Stimulated activated CD4-positive, alpha-beta T cell treated with anti-CD3 and anti-CD28 coated beads, Interleukin-15, amount 100 ng/mL, for 48 hours (primary cell): ENCODE data around the gene HCN2.

Source experiments
- DNase-seq, 2 donors: peaks; one replicate each; pipeline ENCODE4 v3.0.0-alpha.2; 2020; ENCODE audit warnings: low read depth in 2 of 2

The HCN2 gene

DNA sequence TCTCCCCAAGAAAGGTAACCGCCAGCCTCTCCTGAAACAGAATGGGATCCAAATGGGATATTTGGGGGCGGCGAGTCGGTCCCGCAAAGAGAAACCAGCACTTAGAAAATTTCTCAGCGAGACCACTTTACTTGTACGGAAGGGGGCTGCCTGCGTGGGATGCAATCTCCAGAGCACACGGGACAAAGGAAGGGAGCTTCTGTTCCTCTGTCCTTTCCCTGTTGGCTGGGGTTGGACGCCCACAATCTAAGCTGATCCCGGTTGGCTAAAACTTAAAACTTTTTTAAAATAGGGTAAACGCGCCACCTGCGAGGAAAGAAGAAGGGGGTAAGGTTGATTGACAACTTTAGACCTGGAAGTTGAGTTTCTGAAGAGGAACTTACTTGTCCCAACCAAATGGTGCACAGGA is 18.1 kb upstream of the HCN2 start:
- no peak for DNase-seq

DNA sequence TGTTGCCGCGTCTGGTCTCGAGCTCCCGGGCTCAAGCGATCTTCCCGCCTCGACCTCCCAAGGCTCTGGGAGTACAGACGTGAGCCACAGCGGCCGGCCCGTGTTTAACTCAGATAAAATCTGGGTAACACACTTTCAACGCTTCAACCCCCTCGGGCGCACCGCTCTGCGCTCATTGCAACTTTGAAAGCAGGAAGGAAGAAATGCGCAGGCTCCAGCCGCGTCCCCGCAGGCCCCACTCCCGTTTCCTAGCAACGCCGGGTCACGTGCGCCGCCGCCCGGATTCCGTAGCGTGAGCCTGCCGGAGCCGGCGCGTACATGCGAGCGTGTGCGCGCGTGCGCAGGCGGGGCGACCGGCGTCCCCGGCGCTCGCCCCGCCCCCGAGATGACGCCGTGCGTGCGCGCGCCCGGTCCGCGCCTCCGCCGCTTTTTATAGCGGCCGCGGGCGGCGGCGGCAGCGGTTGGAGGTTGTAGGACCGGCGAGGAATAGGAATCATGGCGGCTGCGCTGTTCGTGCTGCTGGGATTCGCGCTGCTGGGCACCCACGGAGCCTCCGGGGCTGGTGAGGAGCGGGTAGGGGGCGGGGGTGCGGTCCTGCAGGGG is 17.4 kb upstream of the HCN2 start, which contains the start of gene BSG:
BSG (plus strand) TSS at position 457 of the 603 bp plus-strand sequence; CDS start at position 496, 39 bp downstream.
- DNase-seq = peak; percentile 96 to 98

DNA sequence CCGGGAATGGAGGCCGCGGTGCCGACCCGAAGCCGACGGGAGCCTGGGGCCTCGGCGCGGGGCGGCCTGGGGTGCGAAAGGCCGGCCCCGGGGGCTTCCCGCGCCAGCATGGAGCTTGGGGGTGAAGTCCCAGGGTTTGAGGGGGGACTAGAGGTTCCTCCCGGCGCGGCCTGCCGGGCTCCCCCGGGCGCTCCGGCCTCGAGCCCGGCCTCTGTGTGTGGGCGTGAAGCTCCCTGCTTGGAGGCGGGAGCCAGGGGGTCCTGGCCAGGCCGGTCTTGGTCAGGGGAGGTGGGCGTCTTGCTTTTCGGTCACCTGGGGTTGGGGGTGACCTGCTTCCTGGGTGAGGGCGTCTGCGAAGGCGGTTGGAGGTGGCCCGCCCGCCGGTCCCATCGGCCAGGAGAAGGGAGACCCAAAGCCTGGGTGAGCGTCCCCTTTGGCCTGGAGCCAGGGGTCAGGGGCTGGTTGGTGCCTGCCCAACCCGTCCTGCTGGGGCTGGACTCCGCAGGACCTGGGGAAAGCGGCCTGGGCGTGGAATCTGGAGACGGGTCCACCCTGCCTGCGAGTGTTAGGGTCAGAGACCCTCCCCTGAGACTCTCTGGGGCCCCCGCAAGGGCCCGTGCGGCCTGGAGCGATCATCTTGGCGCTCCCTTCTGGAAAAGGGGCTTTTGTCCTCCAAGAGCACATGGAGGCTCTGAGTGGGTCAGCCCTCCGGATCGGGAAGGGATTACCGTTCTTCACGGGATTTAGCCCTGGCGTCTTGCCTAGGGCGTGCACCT is 16.8 kb upstream of the HCN2 start:
- DNase-seq = no peak

DNA sequence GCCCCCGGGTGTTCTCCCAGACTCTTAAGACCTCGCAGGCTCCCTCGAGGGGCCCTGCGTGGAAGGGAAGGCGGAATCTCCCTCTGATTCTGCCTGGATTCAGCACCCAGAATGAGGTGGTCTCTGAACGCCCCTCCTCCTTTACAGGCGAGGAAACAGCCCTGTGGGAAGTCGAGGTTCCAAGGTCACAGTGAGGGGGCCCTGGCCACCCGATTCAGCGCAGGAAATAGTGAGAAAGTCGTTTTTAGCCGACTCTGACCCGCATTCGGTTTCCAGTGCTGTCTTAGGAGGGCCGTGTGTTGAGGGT is 16.2 kb upstream of the HCN2 start:
- DNase-seq = no peak

DNA sequence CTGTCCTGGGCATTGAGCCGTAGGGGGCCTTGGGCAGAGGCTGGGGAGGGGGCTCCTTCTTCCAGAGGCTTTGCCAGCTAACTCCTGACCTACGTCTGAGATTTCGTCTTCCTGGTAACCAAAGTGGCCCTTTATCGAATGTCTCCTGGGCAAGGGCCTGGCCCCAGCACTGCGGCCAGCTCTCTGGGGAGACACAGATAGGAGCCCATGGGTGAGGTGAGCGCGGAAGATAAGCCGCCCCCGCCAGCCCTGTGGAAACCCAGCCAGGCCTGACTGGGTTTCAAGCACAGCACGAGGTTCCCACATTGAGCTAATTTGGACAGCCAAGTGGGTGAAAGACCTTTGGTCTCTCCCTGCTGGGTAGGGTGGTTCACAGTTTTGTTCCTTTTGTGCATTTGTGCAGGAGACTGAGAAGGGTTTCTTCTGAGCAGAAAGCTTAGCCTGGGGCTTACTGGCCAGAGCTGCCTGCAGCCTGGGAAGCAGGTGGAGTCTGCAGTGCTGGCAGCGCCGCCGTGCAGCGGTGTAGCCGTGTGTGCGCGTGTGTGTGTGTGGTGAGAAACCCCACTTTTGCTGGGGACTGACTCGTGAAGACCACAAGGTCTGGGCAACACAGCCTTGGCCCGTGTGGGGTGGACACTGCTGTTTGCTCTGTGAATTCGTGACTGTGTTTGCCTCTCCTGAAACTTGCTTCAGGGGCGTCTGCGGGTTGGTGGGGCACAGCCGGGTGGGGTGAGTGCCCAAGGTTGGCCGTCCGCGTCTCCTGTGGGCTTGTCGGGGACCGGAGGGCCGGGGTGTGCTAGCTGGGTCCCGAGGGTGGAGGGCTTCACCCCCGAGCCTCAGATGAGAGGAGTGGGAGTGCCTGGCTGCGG is 14.8 kb upstream of the HCN2 start:
- DNase-seq = no peak

DNA sequence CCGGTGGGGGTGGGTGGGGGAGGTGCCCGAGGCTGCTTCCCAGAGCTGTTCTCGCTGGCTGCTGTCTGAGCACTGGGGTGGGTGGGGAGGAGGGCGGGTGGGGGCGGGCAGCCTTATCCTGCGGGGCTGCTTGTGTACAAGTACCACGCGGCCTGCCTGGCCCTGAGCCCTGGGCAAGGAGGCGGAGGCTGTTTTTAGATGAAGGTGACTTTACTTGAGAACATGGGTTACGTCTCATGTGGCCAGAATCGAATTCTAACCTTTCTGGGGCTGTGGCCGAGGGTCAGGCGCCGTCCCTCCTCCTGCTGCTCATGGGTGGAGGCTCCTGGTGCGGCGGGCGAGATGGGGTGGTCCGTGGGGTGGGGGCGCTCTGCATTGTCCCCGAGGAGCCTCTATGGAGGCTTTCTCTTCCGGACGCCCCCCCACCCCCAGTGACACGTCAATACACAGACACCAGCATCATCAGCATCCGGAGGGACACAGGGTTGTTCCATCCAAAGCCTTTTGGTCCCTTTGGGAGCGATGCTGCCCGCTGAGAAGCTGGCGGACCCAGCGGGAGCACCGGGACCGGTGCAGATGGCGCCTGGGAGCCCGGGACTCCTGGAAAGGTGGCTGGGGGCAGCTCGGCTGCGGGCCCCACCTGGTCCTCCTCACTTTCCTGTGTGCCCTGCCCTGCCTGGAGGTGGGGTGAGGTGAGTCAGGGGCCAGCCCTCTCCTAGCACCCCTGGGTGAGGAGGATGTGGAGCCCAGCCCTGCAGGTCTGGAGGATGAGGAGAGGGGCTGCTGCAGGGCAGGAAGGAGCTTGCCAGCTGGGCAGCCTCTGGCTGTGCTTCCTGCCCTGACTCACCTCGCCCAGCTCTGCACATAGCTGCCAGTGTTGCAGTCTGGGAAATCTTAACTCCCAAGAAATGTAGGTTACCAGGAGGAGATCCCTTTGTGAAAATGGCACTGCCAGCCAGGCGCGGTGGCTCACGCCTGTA is 13.9 kb upstream of the HCN2 start:
- no peak for DNase-seq

DNA sequence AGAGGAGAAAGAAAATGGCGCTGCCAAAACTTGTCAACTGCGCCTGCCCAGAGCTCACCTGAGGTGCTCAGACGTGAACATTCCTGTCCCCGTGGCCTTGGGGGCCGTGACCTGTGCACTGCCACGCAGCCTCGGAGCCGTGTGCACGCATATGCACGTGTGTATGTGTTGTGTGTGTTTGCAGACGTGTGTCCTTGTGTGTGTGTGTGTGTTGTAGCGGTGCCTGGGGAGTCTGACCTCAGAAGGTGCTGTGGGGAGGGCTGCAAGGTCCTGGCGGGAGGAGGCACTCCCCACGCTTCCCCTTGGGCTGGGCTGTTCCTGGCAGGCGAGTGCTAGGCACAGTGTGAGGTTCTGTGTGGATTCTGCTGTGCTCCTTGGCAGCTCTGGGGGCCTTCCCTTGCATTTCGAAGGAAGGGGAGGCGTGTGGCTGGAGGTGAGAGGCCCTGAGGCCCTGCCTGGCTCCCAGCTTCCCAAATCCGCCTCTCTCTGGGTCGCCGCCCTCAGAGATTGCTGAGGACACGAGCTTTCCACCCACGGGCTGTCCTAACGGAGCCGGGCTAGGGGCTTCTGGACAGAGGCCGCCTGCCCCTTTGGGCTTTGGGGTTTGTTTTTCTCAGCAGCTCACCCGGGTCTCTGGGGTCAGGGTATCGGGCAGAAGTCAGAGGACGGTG is 12.8 kb upstream of the HCN2 start:
- no peak for DNase-seq

DNA sequence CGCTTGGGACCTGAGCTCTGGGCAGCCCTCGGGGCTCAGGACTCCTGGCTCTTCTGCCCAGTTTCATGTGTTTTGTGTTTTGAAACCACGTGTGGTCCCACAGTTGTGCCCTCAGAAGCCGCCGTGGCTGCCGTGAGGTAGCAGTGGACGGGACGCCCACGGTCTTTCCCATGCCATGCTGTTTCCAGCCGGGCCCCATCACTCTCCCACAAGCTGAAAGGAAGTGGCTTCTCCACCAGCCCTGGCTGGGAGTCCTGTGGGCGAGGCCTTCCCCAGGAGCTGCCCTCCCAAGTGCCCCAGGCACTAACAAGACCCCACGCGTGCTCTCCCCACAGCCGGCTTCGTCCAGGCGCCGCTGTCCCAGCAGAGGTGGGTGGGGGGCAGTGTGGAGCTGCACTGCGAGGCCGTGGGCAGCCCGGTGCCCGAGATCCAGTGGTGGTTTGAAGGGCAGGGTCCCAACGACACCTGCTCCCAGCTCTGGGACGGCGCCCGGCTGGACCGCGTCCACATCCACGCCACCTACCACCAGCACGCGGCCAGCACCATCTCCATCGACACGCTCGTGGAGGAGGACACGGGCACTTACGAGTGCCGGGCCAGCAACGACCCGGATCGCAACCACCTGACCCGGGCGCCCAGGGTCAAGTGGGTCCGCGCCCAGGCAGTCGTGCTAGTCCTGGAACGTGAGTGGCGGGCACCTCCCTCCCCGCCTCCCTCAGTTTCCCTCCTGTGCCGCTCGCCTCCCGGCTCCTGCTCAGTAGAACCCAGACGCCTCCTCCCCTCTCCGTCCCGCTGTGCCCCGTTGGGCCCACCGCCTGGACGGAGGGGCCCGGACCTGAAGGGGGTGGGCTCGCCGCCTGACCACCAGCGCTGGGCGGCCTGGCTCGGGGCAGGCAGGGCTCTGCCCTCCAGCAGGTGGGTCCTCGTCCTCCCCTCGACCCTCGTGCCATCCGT is 12.0 kb upstream of the HCN2 start:
- no peak for DNase-seq

DNA sequence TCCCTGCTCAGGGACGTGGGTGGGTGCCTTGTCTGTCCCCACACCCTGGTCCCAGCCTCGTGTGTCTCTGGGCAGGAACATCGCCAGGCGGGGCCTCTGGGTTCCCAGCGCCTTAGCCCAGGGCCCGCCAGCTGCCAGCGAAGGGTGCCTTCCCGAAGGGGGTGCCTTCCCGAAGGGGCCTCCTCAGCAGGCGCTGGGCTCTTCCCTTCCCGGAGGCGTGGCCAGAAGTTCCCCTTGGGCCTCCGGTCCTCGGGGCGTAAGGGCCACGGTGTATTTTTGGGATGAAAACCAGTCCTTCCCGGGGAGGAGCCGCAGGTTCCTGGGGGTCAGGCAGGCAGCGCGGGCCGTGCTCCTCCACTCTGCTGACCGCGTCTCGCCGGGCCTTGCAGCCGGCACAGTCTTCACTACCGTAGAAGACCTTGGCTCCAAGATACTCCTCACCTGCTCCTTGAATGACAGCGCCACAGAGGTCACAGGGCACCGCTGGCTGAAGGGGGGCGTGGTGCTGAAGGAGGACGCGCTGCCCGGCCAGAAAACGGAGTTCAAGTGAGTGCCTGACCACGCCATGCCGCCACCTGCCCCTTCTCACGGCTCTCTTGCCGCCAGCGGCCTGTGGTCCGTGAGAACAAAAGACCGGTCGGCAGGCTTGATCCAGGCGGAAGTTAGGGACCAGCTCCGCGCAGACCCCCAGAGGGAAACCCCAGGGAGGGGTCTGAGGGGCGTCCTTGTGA is 10.4 kb upstream of the HCN2 start:
- no peak for DNase-seq

DNA sequence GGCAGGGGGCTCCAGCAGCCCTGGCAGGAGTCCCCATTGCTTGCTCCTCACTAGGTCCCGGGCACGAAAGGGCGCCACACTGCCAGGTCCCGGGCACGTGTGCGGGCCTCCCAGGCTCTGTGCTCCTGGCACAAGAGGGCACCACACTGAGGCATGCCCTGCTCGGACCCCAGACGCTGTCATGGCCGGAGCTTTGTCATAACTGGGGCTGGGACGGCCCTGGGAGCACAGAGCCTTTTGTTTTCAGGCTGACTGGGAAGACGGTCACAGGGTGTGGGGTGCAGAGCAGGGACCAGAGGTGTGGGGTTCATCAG is 9.9 kb upstream of the HCN2 start:
- DNase-seq = no peak

DNA sequence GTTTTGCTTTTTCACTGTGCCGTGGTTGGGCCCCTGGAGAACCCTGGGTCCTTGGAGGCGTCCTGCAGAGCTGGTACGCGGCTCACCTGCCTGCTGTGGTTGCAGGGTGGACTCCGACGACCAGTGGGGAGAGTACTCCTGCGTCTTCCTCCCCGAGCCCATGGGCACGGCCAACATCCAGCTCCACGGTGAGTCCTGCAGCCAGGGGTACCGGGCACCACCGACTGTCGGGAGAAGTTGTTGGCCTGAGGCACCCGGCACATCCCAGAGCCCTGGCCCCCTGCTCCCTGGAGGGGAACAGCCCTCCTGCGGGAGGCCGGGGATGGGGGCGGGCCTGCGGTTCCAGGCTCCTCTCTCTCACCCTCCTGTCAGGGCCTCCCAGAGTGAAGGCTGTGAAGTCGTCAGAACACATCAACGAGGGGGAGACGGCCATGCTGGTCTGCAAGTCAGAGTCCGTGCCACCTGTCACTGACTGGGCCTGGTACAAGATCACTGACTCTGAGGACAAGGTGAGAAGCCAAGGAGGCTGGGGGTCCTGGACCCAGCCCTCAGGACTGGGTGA is 9.3 kb upstream of the HCN2 start:
- DNase-seq = no peak

DNA sequence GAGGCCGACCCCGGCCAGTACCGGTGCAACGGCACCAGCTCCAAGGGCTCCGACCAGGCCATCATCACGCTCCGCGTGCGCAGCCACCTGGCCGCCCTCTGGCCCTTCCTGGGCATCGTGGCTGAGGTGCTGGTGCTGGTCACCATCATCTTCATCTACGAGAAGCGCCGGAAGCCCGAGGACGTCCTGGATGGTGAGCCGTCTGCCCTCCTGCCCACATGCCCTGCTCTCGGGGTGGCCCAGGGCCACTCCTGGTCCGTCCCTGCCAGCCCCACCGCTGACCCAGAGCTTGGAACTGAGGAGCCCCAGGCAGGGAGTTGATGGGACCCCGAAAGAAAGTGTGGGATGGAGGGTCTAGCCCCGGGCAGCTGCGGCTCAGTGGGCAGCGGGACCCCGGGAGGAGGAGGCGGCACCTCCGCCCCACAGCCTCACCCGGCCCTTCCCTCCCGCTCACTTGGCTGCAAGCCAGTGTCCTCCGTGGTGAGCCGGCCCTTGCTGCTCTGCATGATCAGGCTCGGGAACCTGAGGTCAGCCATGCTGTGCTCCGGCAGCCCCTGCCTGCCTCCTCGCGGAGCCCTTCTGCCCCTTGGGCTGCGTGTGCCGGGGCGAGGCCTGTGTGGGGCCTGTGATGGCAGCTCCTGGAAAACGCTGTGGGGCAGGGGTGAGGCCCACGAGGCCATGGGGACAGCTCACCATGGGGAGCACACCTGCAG is 8.1 kb upstream of the HCN2 start:
- DNase-seq = no peak

DNA sequence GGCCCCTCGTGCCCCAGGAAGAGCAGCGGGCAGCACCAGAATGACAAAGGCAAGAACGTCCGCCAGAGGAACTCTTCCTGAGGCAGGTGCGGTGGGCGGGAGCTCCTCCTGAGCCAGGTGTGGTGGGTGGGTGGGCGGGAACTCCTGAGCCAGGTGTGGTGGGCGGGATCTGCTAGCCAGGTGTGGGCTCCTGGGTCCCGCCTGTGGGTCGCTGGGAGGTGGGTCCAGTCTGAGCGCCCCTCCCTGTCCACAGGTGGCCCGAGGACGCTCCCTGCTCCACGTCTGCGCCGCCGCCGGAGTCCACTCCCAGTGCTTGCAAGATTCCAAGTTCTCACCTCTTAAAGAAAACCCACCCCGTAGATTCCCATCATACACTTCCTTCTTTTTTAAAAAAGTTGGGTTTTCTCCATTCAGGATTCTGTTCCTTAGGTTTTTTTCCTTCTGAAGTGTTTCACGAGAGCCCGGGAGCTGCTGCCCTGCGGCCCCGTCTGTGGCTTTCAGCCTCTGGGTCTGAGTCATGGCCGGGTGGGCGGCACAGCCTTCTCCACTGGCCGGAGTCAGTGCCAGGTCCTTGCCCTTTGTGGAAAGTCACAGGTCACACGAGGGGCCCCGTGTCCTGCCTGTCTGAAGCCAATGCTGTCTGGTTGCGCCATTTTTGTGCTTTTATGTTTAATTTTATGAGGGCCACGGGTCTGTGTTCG is 7.0 kb upstream of the HCN2 start:
- no peak for DNase-seq

DNA sequence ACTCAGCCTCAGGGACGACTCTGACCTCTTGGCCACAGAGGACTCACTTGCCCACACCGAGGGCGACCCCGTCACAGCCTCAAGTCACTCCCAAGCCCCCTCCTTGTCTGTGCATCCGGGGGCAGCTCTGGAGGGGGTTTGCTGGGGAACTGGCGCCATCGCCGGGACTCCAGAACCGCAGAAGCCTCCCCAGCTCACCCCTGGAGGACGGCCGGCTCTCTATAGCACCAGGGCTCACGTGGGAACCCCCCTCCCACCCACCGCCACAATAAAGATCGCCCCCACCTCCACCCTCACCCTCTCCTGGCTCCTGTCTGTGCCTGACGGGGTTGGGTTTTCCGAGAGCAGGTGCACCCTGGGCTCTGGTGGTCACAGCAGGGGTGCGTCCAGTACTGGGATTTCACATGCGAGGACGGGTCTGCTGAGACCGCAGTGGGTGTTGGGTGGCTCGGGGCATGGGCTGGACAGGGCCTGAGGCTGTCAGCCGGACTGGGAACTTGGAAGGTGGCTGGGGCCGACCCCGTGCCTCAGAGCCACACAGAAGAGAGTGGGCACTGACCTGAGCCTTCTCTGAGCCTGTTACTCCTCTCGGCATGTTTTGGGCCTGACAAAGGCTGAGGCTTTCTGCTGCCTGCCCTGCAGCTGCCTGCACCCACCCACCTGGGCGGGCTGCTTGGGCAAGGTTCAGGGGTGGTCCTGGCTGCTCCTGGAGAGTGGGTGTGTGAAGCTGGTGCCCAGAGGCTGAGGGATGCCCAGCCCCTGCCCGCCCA is 6.3 kb upstream of the HCN2 start:
- no peak for DNase-seq

DNA sequence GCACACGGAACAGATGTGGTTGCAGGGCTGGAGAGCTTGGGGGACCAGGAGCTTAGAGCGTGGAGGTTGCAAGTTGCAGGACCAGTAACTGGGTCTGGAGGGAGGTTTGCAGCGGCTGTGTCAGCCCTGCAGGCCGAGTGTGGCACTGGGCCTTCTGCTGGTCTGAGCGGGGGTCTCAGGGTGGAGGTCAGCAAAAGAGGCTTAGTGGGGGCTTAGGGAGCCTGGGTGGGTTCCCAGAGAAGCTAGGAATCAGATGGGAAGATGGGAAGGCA is 5.8 kb upstream of the HCN2 start:
- no peak for DNase-seq

DNA sequence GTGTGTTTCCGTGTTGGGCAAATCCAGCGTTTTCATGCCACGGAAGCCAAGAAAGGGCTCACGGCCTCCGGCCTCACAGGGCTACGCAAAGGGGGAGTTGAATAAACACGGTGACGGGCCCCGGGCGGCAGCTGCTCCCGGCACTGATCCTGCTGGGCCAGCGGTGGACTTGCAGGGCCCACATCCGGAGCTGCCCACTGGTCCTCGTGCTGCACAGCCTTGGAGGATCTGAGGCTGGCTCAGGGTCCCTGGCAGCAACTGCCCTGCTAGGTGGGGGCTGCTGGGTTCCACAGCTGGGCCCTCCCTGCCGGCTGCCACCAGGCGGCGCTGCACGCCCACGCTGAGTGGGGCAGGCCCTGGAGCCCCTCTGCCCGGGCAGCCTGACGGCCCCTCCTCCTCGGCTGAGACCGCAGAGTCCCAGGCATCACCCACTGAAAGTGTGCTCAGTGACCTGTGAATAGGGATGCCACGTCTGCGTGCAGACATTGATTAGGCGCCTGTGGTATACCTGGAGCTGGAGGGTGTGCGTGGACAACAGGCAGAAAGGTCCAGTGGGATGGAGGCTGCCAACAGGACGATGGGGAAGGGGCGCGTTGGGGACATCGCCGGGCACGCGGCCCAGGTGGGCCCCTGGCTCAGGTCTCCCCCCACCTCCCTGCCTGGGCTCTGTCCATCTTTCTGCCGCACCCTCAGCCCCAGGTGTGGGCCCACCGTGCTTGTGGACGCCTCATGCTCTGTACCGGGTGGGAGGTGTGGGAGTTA is 5.3 kb upstream of the HCN2 start:
- DNase-seq = peak in 1 of 2 donors; percentile 63
